Kidney (tissue), 14 donors: ENCODE data around the gene AP2A1. TPM values are rescaled to one million over a fixed set of nuclear protein-coding genes. Genes with fewer than 3 reads are reported as not detected.

Source experiments
- DNase-seq, 5 donors: peaks; one replicate each; pipeline ENCODE4 v3.0.0-alpha.2; 2013 to 2020
- FAIRE-seq: peaks from 2 replicates; lab custom pipeline; 2012; peaks lifted over from hg19 to GRCh38; lab: Jason Lieb, UNC
- H3K27ac ChIP-seq, 2 donors: one replicate each; pipeline ENCODE4 v1.7.0; 2013; ENCODE audit warnings: low read depth in 2 of 2, low read length in 2 of 2, inconsistent platforms in 1 of 2
- H3K27me3 ChIP-seq: one replicate; pipeline ENCODE4 v1.7.1; 2013; ENCODE audit warnings: low read length, inconsistent platforms; ENCODE audit not compliant: control insufficient read depth, insufficient read depth
- H3K36me3 ChIP-seq, 3 donors: one replicate each; pipeline versions ENCODE4 v1.7.0 to v1.7.1; 2013; ENCODE audit warnings: low read length in 3 of 3, control low read depth in 1 of 3, inconsistent platforms in 1 of 3; ENCODE audit not compliant: insufficient read depth in 3 of 3, control insufficient read depth in 2 of 3
- H3K4me1 ChIP-seq, 3 donors: one replicate each; pipeline versions ENCODE4 v1.7.0 to v1.7.1; 2013; ENCODE audit warnings: low read length in 3 of 3, inconsistent platforms in 1 of 3, low read depth in 1 of 3; ENCODE audit not compliant: control insufficient read depth in 2 of 3, insufficient read depth in 2 of 3
- H3K4me3 ChIP-seq, 3 donors: one replicate each; pipeline versions ENCODE4 v1.7.0 to v1.8.1; 2013; ENCODE audit warnings: low read length in 3 of 3, control low read depth in 1 of 3, inconsistent platforms in 1 of 3
- H3K9ac ChIP-seq, 3 donors: one replicate each; pipeline versions ENCODE4 v1.7.0 to v1.7.1; 2013; ENCODE audit warnings: low read length in 3 of 3, control low read depth in 1 of 3, inconsistent platforms in 1 of 3
- H3K9me3 ChIP-seq, 3 donors: one replicate each; pipeline versions ENCODE4 v1.7.0 to v1.7.1; 2013; ENCODE audit warnings: low read length in 3 of 3, control low read depth in 1 of 3, inconsistent platforms in 1 of 3; ENCODE audit not compliant: control insufficient read depth in 2 of 3, insufficient read depth in 1 of 3
- CTCF ChIP-seq: IDR thresholded peaks from 3 replicates; pipeline ENCODE4 v1.5.1; 2012; ENCODE audit warnings: mild to moderate bottlenecking, moderate library complexity, borderline replicate concordance; ENCODE audit not compliant: insufficient read depth; ENCODE audit errors: extremely low read depth
- intact Hi-C: fragments of 100-400 bp; cut with DNase I; formaldehyde crosslinking; loops from one replicate; pipeline ENCODE4 v1.11.1; 2022
- polyA plus RNA-seq: library from polyadenylated mRNA; stranded (reverse); fragments of 350-450 nt; fragmentation: Illumina TruSeq; extraction: RNeasy Lipid Tissue Mini Kit (QIAGEN cat#74804); gene quantifications from one replicate; pipeline ENCODE4 v1.2.3, GENCODE V29; 2014; ENCODE audit warnings: low read depth, low replicate concordance; ENCODE audit not compliant: insufficient read depth
- total RNA-seq: library from RNA; stranded (reverse); fragmentation: NEBNext Ultra II Directional; extraction: Animal tissue kit (Norgen Biotek cat#: 25700); gene quantifications from one replicate; pipeline ENCODE4 v1.2.1, GENCODE V29; 2021
- donor health status: control.
- donor health status: control.
- donor health status: control.
- donor health status: control.
- donor health status: control.
- donor health status: DM: yes; HTN: yes; CAD: no.
- donor health status: Normal renal cell carcinoma (clear cell type).

The AP2A1 gene
- total and polyA plus RNA-seq, 2 donors from 2014 or later: 32.0 to 70.0 TPM

DNA sequence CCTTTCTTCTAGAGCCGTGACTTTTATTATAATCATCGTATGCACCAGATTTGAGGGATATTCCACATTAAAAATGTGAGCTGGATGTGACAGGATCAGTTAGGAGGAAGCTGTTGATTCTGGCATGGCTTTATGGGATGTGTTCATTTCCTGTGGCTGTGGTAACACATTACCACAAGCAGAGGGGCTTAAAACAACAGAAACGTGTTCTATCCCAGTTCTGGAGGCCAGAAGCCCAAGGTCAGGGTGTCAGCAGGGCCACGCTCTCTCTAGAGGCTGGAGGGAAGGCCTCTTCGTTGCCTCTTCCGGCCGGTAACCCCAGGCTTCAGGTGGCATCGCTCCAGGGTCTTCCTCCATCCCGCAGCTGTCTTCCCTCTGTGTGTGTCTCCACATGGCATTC, 65.8 kb downstream of the AP2A1 start:
- no peak for FAIRE-seq
- Histone ChIP-seq H3K4me3 (no peak overlapping the region), H3K27me3 (no peaks in the 10 kb centered on the region), H3K4me1 (no peaks in the 10 kb centered on the region), H3K9me3 (no peaks in the 10 kb centered on the region), H3K27ac (peak overlapping the region in 1 of 2 donors; percentile 14), H3K36me3 (peaks cover 0 to 48% (median 10%) of the 10 kb centered on the region in 3 donors), H3K9ac (no peak overlapping the region)
- intact Hi-C loops: no loop called here
- DNase-seq: no peak
- TF ChIP-seq CTCF: no peak

- no peak overlapping the region for H3K4me3 ChIP-seq
- no peaks in the 10 kb centered on the region for H3K4me1 ChIP-seq
- H3K36me3 ChIP-seq: peaks cover 0 to 44% (median 11%) of the 10 kb centered on the region in 3 donors
- H3K9ac ChIP-seq: no peak overlapping the region
- TF ChIP-seq CTCF: no peak
- DNase-seq (no peak), FAIRE-seq (no peak)
- no peaks in the 10 kb centered on the region for H3K27me3 ChIP-seq
- no peaks in the 10 kb centered on the region for H3K9me3 ChIP-seq
- no peak overlapping the region for H3K27ac ChIP-seq
- intact Hi-C loops: no loop called here
These were observed 66.8 kb downstream of the AP2A1 start for GRCh38 chr19:49833599-49833998.

DNA sequence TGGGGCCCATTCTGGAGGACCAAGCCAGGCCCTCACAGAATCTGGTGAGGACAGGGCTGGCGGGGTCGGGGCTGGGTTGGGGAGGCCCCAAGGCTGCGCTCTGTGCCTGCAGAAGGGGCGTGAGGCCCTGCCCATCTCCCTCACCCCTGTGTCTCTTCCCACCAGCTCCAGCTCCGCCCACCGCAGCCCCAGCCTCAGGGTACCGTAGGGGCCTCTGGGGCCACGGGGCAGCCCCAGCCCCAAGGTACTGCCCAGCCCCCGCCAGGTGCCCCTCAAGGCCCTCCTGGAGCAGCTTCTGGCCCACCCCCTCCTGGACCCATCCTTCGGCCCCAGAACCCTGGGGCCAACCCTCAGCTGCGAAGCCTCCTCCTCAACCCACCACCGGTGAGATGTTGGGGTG, 68.8 kb downstream of the AP2A1 start:
- no peak for FAIRE-seq
- no peaks in the 10 kb centered on the region for H3K9me3 ChIP-seq

More for the DNA sequence above, 68.8 kb downstream of the AP2A1 start:
- intact Hi-C loops: no loop called here
- no peak for DNase-seq
- Histone ChIP-seq H3K27ac (no peak overlapping the region), H3K4me3 (no peak overlapping the region), H3K36me3 (peaks cover 2 to 42% (median 19%) of the 10 kb centered on the region in 3 donors), H3K9ac (no peak overlapping the region), H3K4me1 (no peaks in the 10 kb centered on the region), H3K27me3 (no peaks in the 10 kb centered on the region)
- TF ChIP-seq CTCF: no peak
